Mesenchymal stem cell (in vitro differentiated cells and primary cell): ENCODE data around the gene UNC13A.
A peak's percentile ranks its signal among the peaks of the same experiment; 100 is the strongest.

Experiments
- DNase-seq: peaks from one replicate; pipeline ENCODE4 v3.0.0-alpha.2; 2013
- H2AFZ ChIP-seq: one replicate; pipeline ENCODE4 v1.6.1; 2013; ENCODE audit warnings: low read depth, mild to moderate bottlenecking, control low read depth, inconsistent platforms, low read length, moderate library complexity
- H2AK5ac ChIP-seq: 2 replicates; pipeline ENCODE4 v1.6.1; 2013; ENCODE audit warnings: low read length, moderate library complexity, mild to moderate bottlenecking, inconsistent platforms; ENCODE audit not compliant: severe bottlenecking
- H2BK120ac ChIP-seq: one replicate; pipeline ENCODE4 v1.6.1; 2013; ENCODE audit warnings: low read depth, mild to moderate bottlenecking, inconsistent platforms, low read length, moderate library complexity
- H2BK12ac ChIP-seq, 2 experiments: one replicate each; pipeline ENCODE4 v1.6.1; 2013; ENCODE audit warnings: inconsistent platforms in 2 of 2, low read length in 2 of 2, mild to moderate bottlenecking in 2 of 2, moderate library complexity in 2 of 2, control low read depth in 1 of 2
- H2BK15ac ChIP-seq: one replicate; pipeline ENCODE4 v1.6.1; 2013; ENCODE audit warnings: mild to moderate bottlenecking, low read depth, inconsistent platforms; ENCODE audit not compliant: poor library complexity, severe bottlenecking
- H2BK5ac ChIP-seq: 2 replicates; pipeline ENCODE4 v1.6.1; 2013; ENCODE audit warnings: low read depth, mild to moderate bottlenecking, low read length, control low read depth, inconsistent platforms; ENCODE audit not compliant: poor library complexity, severe bottlenecking
- H3K14ac ChIP-seq, 2 experiments: one replicate each; pipeline ENCODE4 v1.6.1; 2013; ENCODE audit warnings: inconsistent platforms in 2 of 2, low read length in 2 of 2, control low read depth in 1 of 2, mild to moderate bottlenecking in 1 of 2, moderate library complexity in 1 of 2
- H3K18ac ChIP-seq, 2 experiments: one replicate each; pipeline ENCODE4 v1.6.1; 2013; ENCODE audit warnings: inconsistent platforms in 2 of 2, low read length in 2 of 2, control low read depth in 1 of 2, low read depth in 1 of 2, mild to moderate bottlenecking in 1 of 2
- H3K23ac ChIP-seq, 2 experiments: one replicate each; pipeline ENCODE4 v1.6.1; 2013; ENCODE audit warnings: inconsistent platforms in 2 of 2, low read length in 2 of 2, mild to moderate bottlenecking in 2 of 2, moderate library complexity in 2 of 2, control low read depth in 1 of 2
- H3K27ac ChIP-seq: 2 replicates; pipeline ENCODE4 v1.5.1; 2013; ENCODE audit warnings: mild to moderate bottlenecking, moderate library complexity, low read length, control low read depth, inconsistent platforms; ENCODE audit not compliant: poor library complexity, severe bottlenecking
- H3K27me3 ChIP-seq, 2 experiments: 2 replicates each; pipeline versions ENCODE4 v1.6.1 to v1.7.0; 2013; ENCODE audit warnings: low read length in 2 of 2, mild to moderate bottlenecking in 2 of 2, moderate library complexity in 2 of 2, control low read depth in 1 of 2, inconsistent platforms in 1 of 2; ENCODE audit not compliant: control insufficient read depth in 1 of 2, insufficient read depth in 1 of 2
- H3K36me3 ChIP-seq, 2 experiments: 2 replicates each; pipeline versions ENCODE4 v1.6.1 to v1.7.0; 2013; ENCODE audit warnings: low read length in 2 of 2, control low read depth in 1 of 2, inconsistent platforms in 1 of 2, low read depth in 1 of 2, mild to moderate bottlenecking in 1 of 2; ENCODE audit not compliant: insufficient read depth in 2 of 2, control insufficient read depth in 1 of 2
- H3K4ac ChIP-seq, 2 experiments: one replicate each; pipeline ENCODE4 v1.6.1; 2013; ENCODE audit warnings: inconsistent platforms in 2 of 2, low read length in 2 of 2, mild to moderate bottlenecking in 2 of 2, moderate library complexity in 2 of 2, control low read depth in 1 of 2, low read depth in 1 of 2
- H3K4me1 ChIP-seq: 2 replicates; pipeline ENCODE4 v1.6.1; 2013; ENCODE audit warnings: low read depth, low read length, control low read depth; ENCODE audit not compliant: control insufficient read depth, insufficient read depth
- H3K4me2 ChIP-seq: 2 replicates; pipeline ENCODE4 v1.6.1; 2013; ENCODE audit warnings: low read length, mild to moderate bottlenecking, inconsistent platforms; ENCODE audit not compliant: poor library complexity, severe bottlenecking
- H3K4me3 ChIP-seq, 2 experiments: 2 replicates each; pipeline versions ENCODE4 v1.5.1 to v1.7.0; 2013; ENCODE audit warnings: low read length in 2 of 2, mild to moderate bottlenecking in 2 of 2, control low read depth in 1 of 2, low read depth in 1 of 2; ENCODE audit not compliant: insufficient read depth in 1 of 2
- H3K79me1 ChIP-seq: replicated peaks from 2 replicates; pipeline ENCODE4 v1.6.1; 2013; ENCODE audit warnings: mild to moderate bottlenecking, control low read depth, low read length, inconsistent platforms; ENCODE audit not compliant: poor library complexity, severe bottlenecking
- H3K9ac ChIP-seq: 2 replicates; pipeline ENCODE4 v1.7.0; 2013; ENCODE audit warnings: mild to moderate bottlenecking, low read length, moderate library complexity
- H3K9me3 ChIP-seq: 2 replicates; pipeline ENCODE4 v1.7.0; 2013; ENCODE audit warnings: mild to moderate bottlenecking, low read length; ENCODE audit not compliant: control insufficient read depth
- H4K8ac ChIP-seq: one replicate; pipeline ENCODE4 v1.6.1; 2013; ENCODE audit warnings: inconsistent platforms, mild to moderate bottlenecking, low read length, moderate library complexity
- H4K91ac ChIP-seq: one replicate; pipeline ENCODE4 v1.6.1; 2013; ENCODE audit warnings: mild to moderate bottlenecking, low read length, inconsistent platforms
- whole genome bisulfite sequencing: methylation state at CpG from one replicate; pipeline ENCODE4 v1.1.7; 2013; ENCODE audit warnings: mixed read lengths; 5-methylcytosine and 5-hydroxymethylcytosine counted together

UNC13A gene

DNA sequence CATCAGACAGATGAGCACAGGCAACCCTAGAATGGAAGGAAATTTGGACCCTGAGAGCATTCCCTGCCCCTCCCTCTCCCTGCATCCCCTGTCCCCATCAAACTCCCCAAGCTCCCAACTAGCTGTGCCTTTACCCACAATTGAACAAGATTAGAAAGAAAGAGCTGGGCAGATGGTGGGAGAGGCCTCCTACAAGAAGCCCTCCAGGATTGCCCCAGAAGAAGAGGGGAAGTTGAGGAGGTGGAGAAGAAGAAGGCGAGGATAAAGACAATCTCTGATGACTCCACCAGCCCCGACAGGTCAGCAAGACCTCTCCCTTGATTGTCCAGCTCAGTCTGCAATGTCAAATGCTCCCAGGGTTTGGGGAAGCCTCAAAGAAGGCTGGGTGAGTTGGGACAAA is 11.9 kb downstream of the UNC13A start:
- Histone ChIP-seq H2BK5ac (no peak overlapping the region), H3K27ac (no peak overlapping the region), H3K23ac (no peak overlapping the region), H2AK5ac (no peak overlapping the region), H2BK15ac (no peak overlapping the region), H3K79me1 (no peaks in the 10 kb centered on the region), H2AFZ (no peak overlapping the region), H3K14ac (no peak overlapping the region), H3K4ac (no peak overlapping the region), H3K18ac (no peak overlapping the region), H3K36me3 (no peaks in the 10 kb centered on the region), H3K9me3 (no peaks in the 10 kb centered on the region), H3K4me2 (no peak overlapping the region), H3K4me1 (peaks cover 6% of the 10 kb centered on the region), H2BK120ac (no peak overlapping the region), H3K27me3 (peaks cover 35 to 41% of the 10 kb centered on the region in 2 experiments), H3K4me3 (no peak overlapping the region), H4K8ac (no peak overlapping the region), H4K91ac (no peak overlapping the region), H3K9ac (no peak overlapping the region), H2BK12ac (no peak overlapping the region)
- no peak for DNase-seq
- WGBS: 75% methylated on average over 2 of the region's 2 CpGs

GRCh38 chr19:17673937-17674799 is 14.0 kb downstream of the UNC13A start:
- H2AFZ ChIP-seq: no peak overlapping the region
- no peak overlapping the region for H3K27ac ChIP-seq
- no peak overlapping the region for H3K23ac ChIP-seq
- no peaks in the 10 kb centered on the region for H3K79me1 ChIP-seq
- H3K27me3 ChIP-seq: peaks cover 19 to 45% of the 10 kb centered on the region in 2 experiments
- DNase-seq: no peak
- no peak overlapping the region for H3K14ac ChIP-seq
- no peak overlapping the region for H2BK15ac ChIP-seq
- H3K9me3 ChIP-seq: no peaks in the 10 kb centered on the region
- H2BK12ac ChIP-seq: no peak overlapping the region
- H3K4me3 ChIP-seq: no peak overlapping the region
- no peaks in the 10 kb centered on the region for H3K36me3 ChIP-seq
- WGBS: 83% methylated on average over 19 of the region's 19 CpGs
- no peak overlapping the region for H2AK5ac ChIP-seq
- H2BK5ac ChIP-seq: no peak overlapping the region
- no peak overlapping the region for H3K4ac ChIP-seq
- no peak overlapping the region for H2BK120ac ChIP-seq
- no peak overlapping the region for H3K4me2 ChIP-seq
- H4K8ac ChIP-seq: no peak overlapping the region
- peak overlapping the region; percentile 21 for H4K91ac ChIP-seq
- no peaks in the 10 kb centered on the region for H3K4me1 ChIP-seq
- H3K9ac ChIP-seq: no peak overlapping the region
- no peak overlapping the region for H3K18ac ChIP-seq

DNA sequence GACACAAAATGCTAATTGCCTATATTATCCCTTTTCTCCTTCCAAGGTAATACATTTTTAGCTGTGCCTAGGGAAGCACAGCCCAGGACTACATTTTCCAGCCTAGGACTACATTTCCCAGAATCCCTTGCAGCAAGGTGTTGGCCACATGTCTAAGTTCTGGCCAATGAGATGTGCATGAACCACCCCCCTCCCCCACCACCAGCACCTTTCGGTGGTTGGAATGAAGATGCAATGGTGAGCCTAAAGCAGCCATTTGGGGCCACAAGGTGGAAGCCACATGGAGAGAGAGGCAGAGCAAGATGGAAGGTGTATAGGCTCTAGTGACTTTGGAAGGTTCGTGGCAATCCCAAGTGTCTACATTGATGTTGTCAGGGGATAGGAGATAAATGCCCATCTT is 16.2 kb downstream of the UNC13A start:
- H3K18ac ChIP-seq: no peak overlapping the region
- no peak overlapping the region for H4K8ac ChIP-seq
- WGBS: 40% methylated on average over 1 of the region's 2 CpGs
- H2BK15ac ChIP-seq: no peak overlapping the region
- H3K23ac ChIP-seq: no peak overlapping the region
- H2BK12ac ChIP-seq: no peak overlapping the region
- peak; percentile 62 for DNase-seq
- H3K4me2 ChIP-seq: no peak overlapping the region
- H3K36me3 ChIP-seq: no peaks in the 10 kb centered on the region
- H2BK120ac ChIP-seq: no peak overlapping the region
- H2BK5ac ChIP-seq: no peak overlapping the region
- no peaks in the 10 kb centered on the region for H3K79me1 ChIP-seq
- peaks cover 7 to 36% of the 10 kb centered on the region in 2 experiments for H3K27me3 ChIP-seq
- H4K91ac ChIP-seq: no peak overlapping the region
- H3K4ac ChIP-seq: no peak overlapping the region
- no peaks in the 10 kb centered on the region for H3K4me1 ChIP-seq
- H3K9me3 ChIP-seq: no peaks in the 10 kb centered on the region
- H2AFZ ChIP-seq: no peak overlapping the region
- H3K27ac ChIP-seq: no peak overlapping the region
- H3K9ac ChIP-seq: no peak overlapping the region
- H3K14ac ChIP-seq: no peak overlapping the region
- no peak overlapping the region for H3K4me3 ChIP-seq
- no peak overlapping the region for H2AK5ac ChIP-seq

- no peaks in the 10 kb centered on the region for H3K79me1 ChIP-seq
- no peak overlapping the region for H2BK15ac ChIP-seq
- H2BK12ac ChIP-seq: no peak overlapping the region
- H3K9me3 ChIP-seq: peaks cover 7% of the 10 kb centered on the region
- no peak overlapping the region for H3K27ac ChIP-seq
- no peak overlapping the region for H4K91ac ChIP-seq
- no peak overlapping the region for H2AFZ ChIP-seq
- no peak overlapping the region for H3K18ac ChIP-seq
- no peak overlapping the region for H2BK5ac ChIP-seq
- DNase-seq: no peak
- H3K4me3 ChIP-seq: no peak overlapping the region
- no peak overlapping the region for H2BK120ac ChIP-seq
- no peak overlapping the region for H4K8ac ChIP-seq
- no peak overlapping the region for H3K23ac ChIP-seq
- H3K4ac ChIP-seq: no peak overlapping the region
- no peak overlapping the region for H3K9ac ChIP-seq
- no peak overlapping the region for H2AK5ac ChIP-seq
- H3K4me2 ChIP-seq: no peak overlapping the region
- H3K14ac ChIP-seq: no peak overlapping the region
- whole genome bisulfite sequencing: 92% methylated on average over 8 of the region's 9 CpGs
- no peaks in the 10 kb centered on the region for H3K4me1 ChIP-seq
- H3K36me3 ChIP-seq: no peaks in the 10 kb centered on the region
- peaks cover 7 to 31% of the 10 kb centered on the region in 2 experiments for H3K27me3 ChIP-seq
Observed at GRCh38 chr19:17669419-17669818, 18.7 kb downstream of the UNC13A start.
